Measurements from ENCODE around the gene HCFC2. TPM values are rescaled to one million over a fixed set of nuclear protein-coding genes. Genes with fewer than 3 reads are reported as not detected.
"Not testable (repeated sequence)": the region's sequence is repeated elsewhere in the genome, so short reads cannot be mapped to it uniquely, and the experiment has no call there.

HCFC2 gene
- total RNA-seq, 1 donor from 2014 or later, result 19.4 TPM

DNA sequence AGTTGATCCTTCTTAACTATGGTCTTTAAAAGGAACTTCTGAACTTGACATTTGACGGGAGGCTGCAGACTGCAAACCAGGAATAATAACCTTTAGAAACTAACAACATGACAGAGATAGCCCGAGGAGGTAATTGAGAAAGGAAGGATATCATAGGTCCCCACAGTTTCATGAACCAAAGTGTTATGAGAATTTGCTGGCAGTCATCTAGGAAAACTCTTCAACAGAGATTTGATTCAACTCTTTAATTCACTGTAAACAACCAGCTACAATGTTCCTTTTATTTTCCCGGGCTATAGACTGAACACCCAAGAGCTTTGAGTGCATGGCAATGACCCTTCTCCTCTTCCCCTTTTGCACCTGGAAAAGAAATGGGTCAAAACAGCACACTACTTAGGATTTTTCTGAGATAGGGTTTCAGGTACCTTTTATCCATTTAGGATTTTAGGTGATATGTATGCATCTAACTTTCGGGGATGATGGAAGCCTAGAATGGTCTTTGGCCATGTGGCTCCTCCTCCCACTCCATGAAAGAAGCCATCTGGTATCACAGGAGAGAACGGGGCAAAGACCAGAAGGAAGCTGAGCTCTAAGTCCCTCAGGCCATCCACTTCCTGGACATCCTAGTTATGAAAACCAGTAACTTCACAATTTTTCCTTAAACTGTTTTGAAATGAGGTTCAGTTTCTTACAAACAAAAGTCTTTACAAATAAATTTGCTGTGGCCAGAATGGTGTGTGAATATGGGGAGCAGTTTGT is 37.3 kb upstream of the HCFC2 start:
- Histone ChIP-seq H3K4me3 (no peak overlapping the region), H3K4me1 (no peaks in the 10 kb centered on the region), H3K9me3 (no peaks in the 10 kb centered on the region), H3K27me3 (no peaks in the 10 kb centered on the region), H3K36me3 (no peaks in the 10 kb centered on the region), H3K27ac (no peak overlapping the region)
- ATAC-seq (no peak), DNase-seq (no peak)
- TF ChIP-seq, protein P1, sequence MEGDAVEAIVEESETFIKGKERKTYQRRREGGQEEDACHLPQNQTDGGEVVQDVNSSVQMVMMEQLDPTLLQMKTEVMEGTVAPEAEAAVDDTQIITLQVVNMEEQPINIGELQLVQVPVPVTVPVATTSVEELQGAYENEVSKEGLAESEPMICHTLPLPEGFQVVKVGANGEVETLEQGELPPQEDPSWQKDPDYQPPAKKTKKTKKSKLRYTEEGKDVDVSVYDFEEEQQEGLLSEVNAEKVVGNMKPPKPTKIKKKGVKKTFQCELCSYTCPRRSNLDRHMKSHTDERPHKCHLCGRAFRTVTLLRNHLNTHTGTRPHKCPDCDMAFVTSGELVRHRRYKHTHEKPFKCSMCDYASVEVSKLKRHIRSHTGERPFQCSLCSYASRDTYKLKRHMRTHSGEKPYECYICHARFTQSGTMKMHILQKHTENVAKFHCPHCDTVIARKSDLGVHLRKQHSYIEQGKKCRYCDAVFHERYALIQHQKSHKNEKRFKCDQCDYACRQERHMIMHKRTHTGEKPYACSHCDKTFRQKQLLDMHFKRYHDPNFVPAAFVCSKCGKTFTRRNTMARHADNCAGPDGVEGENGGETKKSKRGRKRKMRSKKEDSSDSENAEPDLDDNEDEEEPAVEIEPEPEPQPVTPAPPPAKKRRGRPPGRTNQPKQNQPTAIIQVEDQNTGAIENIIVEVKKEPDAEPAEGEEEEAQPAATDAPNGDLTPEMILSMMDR (IDR thresholded peaks at IDR 0.05), result no peak
- intact Hi-C loops (cut with DNase I), result no loop called here

DNA sequence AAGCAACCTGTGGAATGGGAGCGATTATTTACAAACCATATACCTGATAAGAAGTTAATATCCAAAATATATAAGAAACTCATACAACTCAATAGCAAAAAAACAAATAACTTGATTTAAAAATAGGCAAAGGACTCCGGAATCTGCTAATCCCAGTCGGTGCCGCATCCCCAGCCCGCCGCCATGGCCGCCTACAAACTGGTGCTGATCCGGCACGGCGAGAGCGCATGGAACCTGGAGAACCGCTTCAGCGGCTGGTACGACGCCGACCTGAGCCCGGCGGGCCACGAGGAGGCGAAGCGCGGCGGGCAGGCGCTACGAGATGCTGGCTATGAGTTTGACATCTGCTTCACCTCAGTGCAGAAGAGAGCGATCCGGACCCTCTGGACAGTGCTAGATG is 33.7 kb upstream of the HCFC2 start:
- intact Hi-C loops (cut with DNase I); H3K27ac ChIP-seq; H3K9me3 ChIP-seq; DNase-seq; H3K27me3 ChIP-seq; H3K4me3 ChIP-seq; H3K4me1 ChIP-seq; H3K36me3 ChIP-seq: not testable (repeated sequence)
- ATAC-seq, result peak; percentile 49

DNA sequence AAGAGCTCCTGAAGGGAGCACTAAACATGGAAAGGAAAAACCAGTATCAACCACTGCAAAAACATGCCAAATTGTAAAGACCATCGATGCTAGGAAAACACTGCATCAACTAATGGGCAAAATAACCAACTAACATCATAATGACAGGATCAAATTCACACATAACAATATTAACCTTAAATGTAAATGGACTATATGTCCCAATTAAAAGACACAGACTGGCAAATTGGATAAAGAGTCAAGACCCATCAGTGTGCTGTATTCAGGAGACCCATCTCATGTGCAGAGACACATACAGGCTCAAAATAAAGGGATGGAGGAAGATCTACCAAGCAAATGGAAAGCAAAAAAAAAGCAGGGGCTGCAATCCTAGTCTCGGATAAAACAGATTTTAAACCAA is 28.2 kb upstream of the HCFC2 start:
- intact Hi-C loops (cut with DNase I); H3K9me3 ChIP-seq; ATAC-seq; H3K4me1 ChIP-seq; H3K4me3 ChIP-seq; H3K27ac ChIP-seq; H3K27me3 ChIP-seq; DNase-seq; H3K36me3 ChIP-seq: not testable (repeated sequence)

DNA sequence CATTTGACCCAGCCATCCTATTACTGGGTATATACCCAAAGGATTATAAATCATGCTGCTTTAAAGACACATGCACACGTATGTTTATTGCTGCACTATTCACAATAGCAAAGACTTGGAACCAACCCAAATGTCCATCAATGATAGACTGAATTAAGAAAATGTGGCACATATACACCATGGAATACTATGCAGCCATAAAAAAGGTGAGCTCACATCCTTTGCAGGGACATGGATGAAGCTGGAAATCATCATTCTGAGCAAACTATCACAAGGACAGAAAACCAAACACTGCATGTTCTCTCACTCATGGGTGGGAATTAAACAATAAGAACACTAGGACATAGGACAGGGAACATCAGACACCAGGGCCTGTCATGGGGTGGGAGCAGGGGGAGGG is 24.6 kb upstream of the HCFC2 start:
- H3K27me3 ChIP-seq; H3K36me3 ChIP-seq; DNase-seq; H3K27ac ChIP-seq; H3K4me1 ChIP-seq; intact Hi-C loops (cut with DNase I); H3K9me3 ChIP-seq; H3K4me3 ChIP-seq; ATAC-seq: not testable (repeated sequence)

DNA sequence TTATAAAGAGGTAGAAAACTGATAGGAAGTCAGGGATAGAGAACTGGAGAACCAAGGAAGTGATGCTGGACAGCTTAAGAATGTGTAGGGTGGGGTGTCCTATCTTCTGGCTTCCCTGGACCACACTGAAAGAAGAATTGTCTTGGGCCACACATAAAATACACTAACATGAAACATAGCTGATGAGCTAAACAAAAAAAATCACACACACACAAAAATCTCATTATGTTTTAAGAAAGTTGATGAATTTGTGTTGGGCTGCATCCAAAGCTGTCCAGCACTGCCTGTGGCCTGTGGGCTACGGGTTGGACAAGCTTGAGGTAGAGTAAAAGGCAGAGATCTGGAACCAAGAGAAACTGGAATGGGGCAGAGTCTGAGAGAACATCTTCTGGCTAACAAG is 21.8 kb upstream of the HCFC2 start:
- H3K9me3 ChIP-seq, result no peaks in the 10 kb centered on the region
- no peaks in the 10 kb centered on the region for H3K36me3 ChIP-seq
- TF ChIP-seq, protein P1 (IDR thresholded peaks at IDR 0.05), result no peak
- no peaks in the 10 kb centered on the region for H3K27me3 ChIP-seq
- no peak for ATAC-seq
- no peak overlapping the region for H3K27ac ChIP-seq
- no peak overlapping the region for H3K4me3 ChIP-seq
- intact Hi-C loops (cut with DNase I), result no loop called here
- no peak for DNase-seq
- H3K4me1 ChIP-seq, result no peaks in the 10 kb centered on the region

DNA sequence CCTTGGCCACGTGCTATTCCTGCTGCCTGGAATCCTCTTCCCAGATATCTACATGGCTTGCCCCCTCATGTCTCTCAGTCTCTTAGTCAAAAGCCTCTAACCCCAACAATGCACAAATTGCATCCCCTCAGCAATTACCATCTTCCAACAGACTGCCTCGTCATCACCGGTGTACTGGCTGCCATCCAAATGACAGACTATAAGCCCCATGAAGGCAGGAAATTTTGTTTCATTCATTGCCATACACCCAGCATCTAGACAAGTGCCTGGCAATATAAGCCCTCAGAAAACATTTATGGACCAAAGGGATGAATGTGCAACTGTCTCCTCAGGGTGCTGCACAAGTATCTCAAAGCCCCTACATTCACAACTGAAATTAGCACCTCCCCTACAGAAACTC is 20.2 kb upstream of the HCFC2 start:
- H3K27me3 ChIP-seq, result no peaks in the 10 kb centered on the region
- H3K36me3 ChIP-seq, result no peaks in the 10 kb centered on the region
- intact Hi-C loops (cut with DNase I), result no loop called here
- no peak overlapping the region for H3K27ac ChIP-seq
- ATAC-seq, result no peak
- TF ChIP-seq, protein P1 (IDR thresholded peaks at IDR 0.05), result no peak
- no peak for DNase-seq
- peaks cover 7% of the 10 kb centered on the region for H3K4me1 ChIP-seq
- H3K9me3 ChIP-seq, result no peaks in the 10 kb centered on the region
- no peak overlapping the region for H3K4me3 ChIP-seq

DNA sequence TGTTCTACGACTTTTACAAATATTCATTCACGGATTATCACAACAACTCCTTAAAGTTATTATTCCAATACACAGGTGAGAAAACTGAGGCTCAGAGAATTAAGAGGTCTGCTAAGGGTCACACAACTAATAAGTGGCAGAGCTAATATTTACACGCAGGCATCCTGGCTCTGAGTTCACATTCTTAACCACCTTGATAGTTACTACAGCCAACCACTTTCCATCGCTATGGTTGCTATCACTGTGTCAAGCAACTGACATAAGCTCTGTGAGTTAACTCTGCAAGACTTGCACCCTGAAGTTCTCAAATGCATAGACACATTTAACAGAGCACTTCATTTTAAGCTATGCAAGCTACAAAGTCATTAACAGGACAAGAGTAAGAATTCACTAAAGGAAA is 18.0 kb upstream of the HCFC2 start:
- ATAC-seq (no peak), DNase-seq (no peak)
- Histone ChIP-seq H3K36me3 (no peaks in the 10 kb centered on the region), H3K4me3 (no peak overlapping the region), H3K9me3 (no peaks in the 10 kb centered on the region), H3K27ac (no peak overlapping the region), H3K4me1 (peaks cover 15% of the 10 kb centered on the region), H3K27me3 (peaks cover 7% of the 10 kb centered on the region)
- intact Hi-C loops (cut with DNase I), result no loop called here
- TF ChIP-seq, protein P1 (IDR thresholded peaks at IDR 0.05), result no peak
